ENCODE results near the gene SAPCD2.
A peak's percentile ranks its signal among the peaks of the same experiment; 100 is the strongest.
"Not testable (repeated sequence)": the region's sequence is repeated elsewhere in the genome, so short reads cannot be mapped to it uniquely, and the experiment has no call there.

Gene SAPCD2

GRCh38 chr9:137035937-137036336 is 34.4 kb downstream of the SAPCD2 start:
- Histone ChIP-seq H3K4me2 (ENCODE audit: low read length) (no peak overlapping the region), H3K9ac (ENCODE audit: low read depth, low read length) (no peak overlapping the region), H3K4me1 (ENCODE audit: control insufficient read depth, insufficient read depth, low read length) (peaks cover 10% of the 10 kb centered on the region), H3K36me3 (ENCODE audit: insufficient read depth, low read length) (peaks cover 13% of the 10 kb centered on the region), H3K27me3 (ENCODE audit: control insufficient read depth, insufficient read depth, low read length) (peaks cover 6% of the 10 kb centered on the region), H3K4me3 (ENCODE audit: low read length) (no peak overlapping the region), H3K9me3 (replicated peaks; ENCODE audit: low read length) (no peaks in the 10 kb centered on the region)

- H3K9ac ChIP-seq (ENCODE audit: low read depth, low read length), result no peak overlapping the region
- no peak overlapping the region for H3K4me3 ChIP-seq (ENCODE audit: low read length)
- peaks cover 15% of the 10 kb centered on the region for H3K4me1 ChIP-seq (ENCODE audit: control insufficient read depth, insufficient read depth, low read length)
- peaks cover 9% of the 10 kb centered on the region for H3K27me3 ChIP-seq (ENCODE audit: control insufficient read depth, insufficient read depth, low read length)
- H3K36me3 ChIP-seq (ENCODE audit: insufficient read depth, low read length), result peaks cover 13% of the 10 kb centered on the region
- H3K9me3 ChIP-seq (replicated peaks; ENCODE audit: low read length), result no peaks in the 10 kb centered on the region
- H3K4me2 ChIP-seq (ENCODE audit: low read length), result no peak overlapping the region
Observed at GRCh38 chr9:137035507-137035834, 34.9 kb downstream of the SAPCD2 start.

DNA sequence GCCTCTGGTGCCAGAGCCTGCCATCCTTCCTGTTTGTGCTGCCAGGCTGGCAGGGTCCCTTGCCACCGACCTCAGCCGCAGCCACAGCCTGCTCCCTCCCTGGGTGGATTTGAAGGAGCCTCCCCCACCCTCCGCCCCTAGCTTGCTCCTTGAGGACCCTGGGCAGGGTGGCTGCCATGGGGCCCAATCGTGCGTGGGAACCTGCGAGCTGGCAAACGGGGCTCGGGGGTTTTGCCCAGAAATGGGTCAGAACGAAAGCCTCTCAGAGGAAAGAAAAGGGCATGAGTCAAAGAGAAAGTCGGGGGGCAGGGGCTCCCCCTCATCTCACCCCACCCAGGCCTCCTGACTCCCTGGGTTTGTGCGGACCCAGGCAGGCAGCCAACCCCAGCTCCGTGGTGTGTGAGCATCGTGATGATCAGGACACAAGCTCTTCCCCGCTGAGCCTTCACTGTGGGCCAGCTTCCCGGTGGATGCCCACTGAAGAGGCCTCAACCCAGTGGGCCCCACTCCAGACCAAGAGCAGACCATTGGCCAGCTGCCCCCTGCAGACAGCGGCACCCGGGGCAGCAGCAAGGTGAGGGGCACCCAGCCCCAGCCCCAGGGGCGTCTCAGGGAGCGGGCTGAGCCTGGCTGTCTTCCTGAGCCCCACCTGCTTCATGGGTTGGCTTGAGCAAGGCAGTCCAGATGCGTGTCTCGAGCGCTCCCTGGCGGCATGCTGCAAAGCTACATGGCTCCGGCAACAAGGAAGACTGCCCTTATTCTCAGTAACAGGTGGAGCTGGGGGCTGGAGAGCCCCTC is 35.4 kb downstream of the SAPCD2 start:
- Histone ChIP-seq H3K27me3 (ENCODE audit: control insufficient read depth, insufficient read depth, low read length) (peaks cover 9% of the 10 kb centered on the region), H3K4me3 (ENCODE audit: low read length) (no peak overlapping the region), H3K4me1 (ENCODE audit: control insufficient read depth, insufficient read depth, low read length) (peaks cover 17% of the 10 kb centered on the region), H3K36me3 (ENCODE audit: insufficient read depth, low read length) (peaks cover 13% of the 10 kb centered on the region), H3K9me3 (replicated peaks; ENCODE audit: low read length) (no peaks in the 10 kb centered on the region), H3K4me2 (ENCODE audit: low read length) (peak overlapping the region; percentile 4), H3K9ac (ENCODE audit: low read depth, low read length) (no peak overlapping the region)

DNA sequence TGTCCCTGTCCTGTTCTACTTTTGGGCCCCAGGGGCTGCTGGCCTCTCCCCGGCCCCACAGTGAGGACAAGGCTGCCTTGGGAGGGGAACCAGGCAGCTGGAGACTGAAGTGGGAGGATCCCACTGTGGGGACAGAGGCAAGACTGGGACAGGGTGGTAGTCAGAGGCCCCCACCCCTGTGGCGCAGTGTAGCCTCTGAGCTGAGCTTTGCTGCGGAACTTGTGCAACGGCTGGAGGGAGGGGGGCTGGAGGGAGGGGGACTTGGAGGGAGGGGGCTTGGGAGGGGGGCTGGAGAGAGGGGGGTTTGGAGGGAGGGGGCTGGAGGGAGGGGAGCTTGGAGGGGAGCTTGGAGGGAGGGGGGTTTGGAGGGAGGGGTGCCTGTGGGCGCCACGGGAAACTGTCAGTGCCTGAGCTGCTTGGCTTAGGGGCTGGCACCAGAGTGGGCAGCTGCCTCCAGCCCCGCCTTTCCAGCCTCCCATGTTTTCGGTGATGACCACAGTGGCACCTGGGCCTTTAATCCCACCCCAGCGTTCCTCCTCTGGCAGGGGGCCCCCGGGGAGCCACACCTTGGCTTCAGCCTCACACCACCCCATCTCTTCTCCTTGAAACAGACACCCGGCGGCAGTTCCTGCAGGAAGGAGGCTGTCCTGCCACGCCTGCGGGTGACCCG is 36.2 kb downstream of the SAPCD2 start:
- H3K27me3 ChIP-seq (ENCODE audit: control insufficient read depth, insufficient read depth, low read length), result peaks cover 9% of the 10 kb centered on the region
- peaks cover 6% of the 10 kb centered on the region for H3K36me3 ChIP-seq (ENCODE audit: insufficient read depth, low read length)
- no peak overlapping the region for H3K9ac ChIP-seq (ENCODE audit: low read depth, low read length)
- peaks cover 17% of the 10 kb centered on the region for H3K4me1 ChIP-seq (ENCODE audit: control insufficient read depth, insufficient read depth, low read length)
- no peaks in the 10 kb centered on the region for H3K9me3 ChIP-seq (replicated peaks; ENCODE audit: low read length)
- H3K4me3 ChIP-seq (ENCODE audit: low read length), result no peak overlapping the region
- peak overlapping the region; percentile 4 for H3K4me2 ChIP-seq (ENCODE audit: low read length)

DNA sequence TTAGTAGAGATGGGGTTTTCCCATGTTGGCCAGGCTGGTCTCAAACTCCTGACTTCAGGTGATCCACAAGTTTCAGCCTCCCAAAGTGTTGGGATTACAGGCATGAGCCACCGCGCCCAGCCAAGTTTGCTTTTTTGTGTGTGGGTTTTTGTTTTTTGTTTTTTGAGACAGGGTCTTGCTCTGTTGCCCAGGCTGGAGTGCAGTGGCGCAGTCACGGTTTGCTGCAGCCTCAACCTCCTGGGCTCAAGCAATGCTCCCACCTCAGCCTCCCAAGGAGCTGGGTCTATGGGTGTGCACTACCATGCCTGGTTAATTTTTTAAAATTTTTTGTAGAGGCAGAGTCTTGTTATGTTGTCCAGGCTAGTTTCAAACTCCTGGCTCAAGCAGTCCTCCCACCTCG is 36.9 kb downstream of the SAPCD2 start:
- H3K9ac ChIP-seq (ENCODE audit: low read depth, low read length); H3K27me3 ChIP-seq (ENCODE audit: control insufficient read depth, insufficient read depth, low read length); H3K36me3 ChIP-seq (ENCODE audit: insufficient read depth, low read length); H3K9me3 ChIP-seq (replicated peaks; ENCODE audit: low read length); H3K4me3 ChIP-seq (ENCODE audit: low read length); H3K4me2 ChIP-seq (ENCODE audit: low read length): not testable (repeated sequence)
- peaks cover 22% of the 10 kb centered on the region for H3K4me1 ChIP-seq (ENCODE audit: control insufficient read depth, insufficient read depth, low read length)

GRCh38 chr9:137032858-137033257 is 37.5 kb downstream of the SAPCD2 start:
- Histone ChIP-seq H3K4me1 (ENCODE audit: control insufficient read depth, insufficient read depth, low read length) (peaks cover 25% of the 10 kb centered on the region), H3K4me3 (ENCODE audit: low read length) (no peak overlapping the region), H3K27me3 (ENCODE audit: control insufficient read depth, insufficient read depth, low read length) (peaks cover 9% of the 10 kb centered on the region), H3K4me2 (ENCODE audit: low read length) (no peak overlapping the region), H3K9ac (ENCODE audit: low read depth, low read length) (no peak overlapping the region), H3K36me3 (ENCODE audit: insufficient read depth, low read length) (no peaks in the 10 kb centered on the region), H3K9me3 (replicated peaks; ENCODE audit: low read length) (no peaks in the 10 kb centered on the region)

- Histone ChIP-seq H3K9ac (ENCODE audit: low read depth, low read length) (no peak within 1 kb of the TSS), H3K4me3 (ENCODE audit: low read length) (no peak within 1 kb of the TSS), H3K4me1 (ENCODE audit: control insufficient read depth, insufficient read depth, low read length) (peaks cover 30% of the 10 kb centered on the region), H3K4me2 (ENCODE audit: low read length) (no peak within 1 kb of the TSS), H3K27me3 (ENCODE audit: control insufficient read depth, insufficient read depth, low read length) (peaks cover 9% of the 10 kb centered on the region), H3K36me3 (ENCODE audit: insufficient read depth, low read length) (no peaks in the 10 kb centered on the region), H3K9me3 (replicated peaks; ENCODE audit: low read length) (no peaks in the 10 kb centered on the region)
Observed at GRCh38 chr9:137031904-137032640, 38.3 kb downstream of the SAPCD2 start, which contains the start of gene FUT7. Gene FUT7 (minus strand): TSS chr9:137032088. CDS start chr9:137031991, 97 bp downstream.

- no peak overlapping the region for H3K4me2 ChIP-seq (ENCODE audit: low read length)
- H3K9ac ChIP-seq (ENCODE audit: low read depth, low read length), result no peak overlapping the region
- no peaks in the 10 kb centered on the region for H3K9me3 ChIP-seq (replicated peaks; ENCODE audit: low read length)
- H3K4me3 ChIP-seq (ENCODE audit: low read length), result no peak overlapping the region
- H3K27me3 ChIP-seq (ENCODE audit: control insufficient read depth, insufficient read depth, low read length), result peaks cover 9% of the 10 kb centered on the region
- H3K36me3 ChIP-seq (ENCODE audit: insufficient read depth, low read length), result no peaks in the 10 kb centered on the region
- H3K4me1 ChIP-seq (ENCODE audit: control insufficient read depth, insufficient read depth, low read length), result peaks cover 39% of the 10 kb centered on the region
Observed at GRCh38 chr9:137030538-137031527, 39.5 kb downstream of the SAPCD2 start.

GRCh38 chr9:137030006-137030405 is 40.4 kb downstream of the SAPCD2 start:
- Histone ChIP-seq H3K9me3 (replicated peaks; ENCODE audit: low read length) (no peaks in the 10 kb centered on the region), H3K36me3 (ENCODE audit: insufficient read depth, low read length) (no peaks in the 10 kb centered on the region), H3K4me3 (ENCODE audit: low read length) (no peak overlapping the region), H3K4me2 (ENCODE audit: low read length) (no peak overlapping the region), H3K9ac (ENCODE audit: low read depth, low read length) (no peak overlapping the region), H3K27me3 (ENCODE audit: control insufficient read depth, insufficient read depth, low read length) (peaks cover 9% of the 10 kb centered on the region), H3K4me1 (ENCODE audit: control insufficient read depth, insufficient read depth, low read length) (peaks cover 46% of the 10 kb centered on the region)

DNA sequence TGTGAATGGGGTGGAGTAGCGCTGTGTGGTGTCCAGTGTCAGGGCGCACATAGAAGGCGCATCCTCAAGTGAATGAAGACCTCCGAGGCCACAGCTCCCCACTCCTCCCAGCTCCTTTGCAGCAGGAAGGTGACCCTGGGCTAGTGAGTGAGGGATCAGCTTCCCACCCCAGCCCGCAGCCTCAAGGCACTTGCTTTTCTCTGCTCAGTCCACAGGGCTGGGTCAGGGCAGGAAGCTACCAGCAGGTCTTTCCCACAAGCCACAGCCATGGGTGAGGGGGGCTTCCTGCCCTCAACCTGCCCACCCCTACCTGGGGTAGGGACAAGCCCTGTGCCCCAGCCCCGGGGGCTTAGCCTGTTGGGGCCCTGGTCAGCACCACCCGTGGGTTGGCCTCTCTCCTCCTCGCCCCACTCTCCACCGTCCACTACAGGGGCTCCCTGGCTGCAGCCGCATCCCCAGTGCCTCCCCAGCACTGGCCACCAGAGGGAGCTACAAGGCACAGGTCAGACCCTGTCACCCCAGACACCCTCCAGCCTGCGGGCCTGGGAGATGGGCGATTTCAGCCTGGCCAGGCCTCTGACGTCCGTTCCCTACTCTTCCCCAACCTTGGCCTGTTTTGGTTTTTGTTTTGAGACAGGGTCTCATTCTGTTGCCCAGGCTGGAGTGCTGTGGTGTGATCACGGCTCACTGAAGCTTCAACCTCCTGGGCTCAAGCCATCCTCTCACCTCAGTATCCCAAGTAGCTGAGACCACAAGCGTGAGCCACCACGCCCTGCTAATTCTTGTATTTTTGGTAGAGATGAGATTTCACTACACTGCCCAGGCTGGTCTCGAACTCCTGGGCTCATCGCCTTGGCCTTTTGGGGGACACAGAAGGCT is 41.1 kb downstream of the SAPCD2 start:
- H3K4me3 ChIP-seq (ENCODE audit: low read length), result no peak overlapping the region

More for the DNA sequence above, 41.1 kb downstream of the SAPCD2 start:
- peaks cover 39% of the 10 kb centered on the region for H3K4me1 ChIP-seq (ENCODE audit: control insufficient read depth, insufficient read depth, low read length)
- no peaks in the 10 kb centered on the region for H3K9me3 ChIP-seq (replicated peaks; ENCODE audit: low read length)
- H3K9ac ChIP-seq (ENCODE audit: low read depth, low read length), result no peak overlapping the region
- H3K36me3 ChIP-seq (ENCODE audit: insufficient read depth, low read length), result no peaks in the 10 kb centered on the region
- H3K27me3 ChIP-seq (ENCODE audit: control insufficient read depth, insufficient read depth, low read length), result peaks cover 9% of the 10 kb centered on the region
- H3K4me2 ChIP-seq (ENCODE audit: low read length), result peak overlapping the region; percentile 91

Measured in skeletal muscle satellite cell (primary cell).